Body of pancreas (tissue), 4 donors: ENCODE results near the gene DUXB.

Experiments
- POLR2A ChIP-seq, 3 donors: fragments of 450-650 bp; IDR thresholded peaks; one replicate each; pipeline ENCODE4 v1.6.1; 2016; ENCODE audit warnings: antibody characterized with exemption in 3 of 3, mild to moderate bottlenecking in 2 of 3
- TF ChIP-seq, protein P1 (sequence below), 7 experiments: fragments of 450-650 bp in 4 of 7; fragments of 200-600 bp in 3 of 7; sonication (generic) in 3 of 7; IDR thresholded peaks; one replicate each; pipeline ENCODE4 v1.5.1; 2016 to 2019; ENCODE audit warnings: antibody characterized with exemption in 7 of 7

DNA sequence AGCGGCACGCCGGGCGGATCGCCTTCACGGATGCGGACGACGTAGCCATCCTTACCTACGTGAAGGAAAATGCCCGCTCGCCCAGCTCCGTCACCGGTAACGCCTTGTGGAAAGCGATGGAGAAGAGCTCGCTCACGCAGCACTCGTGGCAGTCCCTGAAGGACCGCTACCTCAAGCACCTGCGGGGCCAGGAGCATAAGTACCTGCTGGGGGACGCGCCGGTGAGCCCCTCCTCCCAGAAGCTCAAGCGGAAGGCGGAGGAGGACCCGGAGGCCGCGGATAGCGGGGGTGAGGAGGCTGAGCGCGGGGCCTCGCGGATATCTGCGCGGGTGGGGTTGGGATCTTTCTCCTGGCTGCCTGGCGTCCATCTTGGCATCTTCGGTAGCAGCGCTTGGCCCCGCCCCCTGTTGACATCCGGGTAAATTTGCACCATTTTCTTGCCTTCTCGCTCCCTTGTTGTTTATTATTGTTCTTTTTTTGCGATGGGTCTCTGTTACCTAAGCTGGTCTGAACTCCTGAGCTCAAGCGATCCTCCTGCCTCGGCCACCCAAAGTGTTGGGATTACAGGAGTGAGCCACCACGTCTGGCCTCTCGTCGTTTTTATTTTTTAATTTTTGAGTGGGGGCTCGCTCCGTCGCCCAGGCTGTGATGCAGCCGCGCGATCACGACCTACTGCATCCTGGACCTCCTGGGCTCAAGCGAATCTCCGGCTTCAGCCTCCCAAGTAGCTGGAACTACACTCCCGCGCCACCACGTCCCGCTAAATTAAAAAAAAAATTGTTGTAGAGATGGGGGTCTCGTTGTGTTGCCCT is 52.8 kb downstream of the DUXB start:
- TF ChIP-seq, protein P1, sequence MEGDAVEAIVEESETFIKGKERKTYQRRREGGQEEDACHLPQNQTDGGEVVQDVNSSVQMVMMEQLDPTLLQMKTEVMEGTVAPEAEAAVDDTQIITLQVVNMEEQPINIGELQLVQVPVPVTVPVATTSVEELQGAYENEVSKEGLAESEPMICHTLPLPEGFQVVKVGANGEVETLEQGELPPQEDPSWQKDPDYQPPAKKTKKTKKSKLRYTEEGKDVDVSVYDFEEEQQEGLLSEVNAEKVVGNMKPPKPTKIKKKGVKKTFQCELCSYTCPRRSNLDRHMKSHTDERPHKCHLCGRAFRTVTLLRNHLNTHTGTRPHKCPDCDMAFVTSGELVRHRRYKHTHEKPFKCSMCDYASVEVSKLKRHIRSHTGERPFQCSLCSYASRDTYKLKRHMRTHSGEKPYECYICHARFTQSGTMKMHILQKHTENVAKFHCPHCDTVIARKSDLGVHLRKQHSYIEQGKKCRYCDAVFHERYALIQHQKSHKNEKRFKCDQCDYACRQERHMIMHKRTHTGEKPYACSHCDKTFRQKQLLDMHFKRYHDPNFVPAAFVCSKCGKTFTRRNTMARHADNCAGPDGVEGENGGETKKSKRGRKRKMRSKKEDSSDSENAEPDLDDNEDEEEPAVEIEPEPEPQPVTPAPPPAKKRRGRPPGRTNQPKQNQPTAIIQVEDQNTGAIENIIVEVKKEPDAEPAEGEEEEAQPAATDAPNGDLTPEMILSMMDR (IDR thresholded peaks at IDR 0.05) = peak in 1 of 7 experiments; percentile 10
- TF ChIP-seq POLR2A (IDR thresholded peaks at IDR 0.05) = peak in 1 of 3 donors; percentile 1
